Activated CD4-positive, alpha-beta memory T cell treated with anti-CD3 and anti-CD28 coated beads for 36 hours (primary cell): ENCODE results near the gene NDUFAF4. TPM values are rescaled to one million over a fixed set of nuclear protein-coding genes. Genes with fewer than 3 reads are reported as not detected.

Experiments used
- CTCF ChIA-PET: fragments of 350-600 bp; sonication (Branson Sonifier 250); formaldehyde crosslinking; loops from one replicate; lab custom pipeline; 2021; ENCODE audit warnings: antibody characterized with exemption, inconsistent platforms; lab: Charles Lee
- POLR2A ChIA-PET: fragments of 350-600 bp; sonication (Branson Sonifier 250); formaldehyde crosslinking; loops from one replicate; lab custom pipeline; 2021; ENCODE audit warnings: antibody characterized with exemption; lab: Charles Lee
- DNase-seq: peaks from one replicate; pipeline ENCODE4 v3.0.0-alpha.2; 2020
- H3K27ac Mint-ChIP-seq: one replicate; pipeline ENCODE4 v1.8.0; 2021; ENCODE audit warnings: mixed read lengths
- H3K27me3 Mint-ChIP-seq: one replicate; pipeline ENCODE4 v1.8.0; 2021; ENCODE audit warnings: mixed read lengths
- H3K36me3 Mint-ChIP-seq: one replicate; pipeline ENCODE4 v1.8.0; 2021; ENCODE audit warnings: mixed read lengths
- H3K4me1 Mint-ChIP-seq: one replicate; pipeline ENCODE4 v1.8.0; 2021; ENCODE audit warnings: low read depth, mixed read lengths
- H3K4me3 Mint-ChIP-seq: one replicate; pipeline ENCODE4 v1.8.0; 2021; ENCODE audit warnings: mild to moderate bottlenecking, mixed read lengths
- H3K9me3 Mint-ChIP-seq: one replicate; pipeline ENCODE4 v1.8.0; 2021; ENCODE audit warnings: mixed read lengths
- intact Hi-C: fragments of 100-400 bp; cut with micrococcal nuclease; formaldehyde crosslinking; loops from one replicate; pipeline ENCODE4 v1.15.1; 2023
- total RNA-seq, 2 experiments: library from RNA; stranded (reverse); gene quantifications; one replicate each; pipeline ENCODE4 v1.2.3, GENCODE V29; 2021

Gene NDUFAF4
- total RNA-seq, 2 experiments from 2014 or later: 56.3 to 59.9 TPM

- intact Hi-C loops: loop anchor here (2.0 to 10.0 kb wide), 3 partner anchors 14 to 1350 kb away; partner anchors contain the start of gene MANEA
- DNase-seq: no peak
- peak overlapping the region; percentile 92 for H3K4me3 Mint-ChIP-seq
- no peak overlapping the region for H3K27ac Mint-ChIP-seq
- POLR2A ChIA-PET: interaction anchor here (0.6 to 1.3 kb wide), 5 partner anchors 10 to 89 kb away, joined by 3 to 7 read pairs (median 4); no protein-coding TSS in a partner anchor
- H3K4me1 Mint-ChIP-seq: peaks cover 37% of the 10 kb centered on the region
- no peaks in the 10 kb centered on the region for H3K9me3 Mint-ChIP-seq
- CTCF ChIA-PET: interaction anchor here (1.3 to 1.8 kb wide), 4 partner anchors 17 to 28 kb away, joined by 3 to 8 read pairs (median 5); partner anchors contain the start of gene NDUFAF4
- no peaks in the 10 kb centered on the region for H3K27me3 Mint-ChIP-seq
- H3K36me3 Mint-ChIP-seq: no peaks in the 10 kb centered on the region
Measured at GRCh38 chr6:96925290-96925687, 27.6 kb upstream of the NDUFAF4 start.

GRCh38 chr6:96923871-96924493 lies 26.3 kb upstream of the NDUFAF4 start:
- ChIA-PET CTCF (interaction anchor here (0.9 to 1.3 kb wide), 4 partner anchors 9 to 26 kb away, joined by 3 to 8 read pairs (median 4); partner anchors contain the start of gene NDUFAF4), POLR2A (interaction anchor here (1.3 kb wide), 2 partner anchors 17 to 27 kb away, joined by 4 to 7 read pairs; no protein-coding TSS in a partner anchor)
- DNase-seq: no peak
- intact Hi-C loops: loop anchor here (1.0 to 10.0 kb wide), 9 partner anchors 10 to 1349 kb away; partner anchors contain the start of genes GPR63, MANEA, NDUFAF4 and UFL1
- Mint-ChIP-seq H3K4me3 (peak overlapping the region; percentile 77), H3K27me3 (no peaks in the 10 kb centered on the region), H3K36me3 (no peaks in the 10 kb centered on the region), H3K4me1 (peaks cover 37% of the 10 kb centered on the region), H3K9me3 (no peaks in the 10 kb centered on the region), H3K27ac (peak overlapping the region; percentile 77)

- peak overlapping the region; percentile 77 for H3K4me3 Mint-ChIP-seq
- H3K4me1 Mint-ChIP-seq: peaks cover 37% of the 10 kb centered on the region
- no peak for DNase-seq
- CTCF ChIA-PET: no interaction called here
- H3K36me3 Mint-ChIP-seq: no peaks in the 10 kb centered on the region
- intact Hi-C loops: loop anchor here (10.0 kb wide), 1 partner anchor 1349 kb away; the partner anchor contains the start of gene MANEA
- no peaks in the 10 kb centered on the region for H3K9me3 Mint-ChIP-seq
- H3K27ac Mint-ChIP-seq: no peak overlapping the region
- H3K27me3 Mint-ChIP-seq: no peaks in the 10 kb centered on the region
- POLR2A ChIA-PET: interaction anchor here (1.1 to 3.5 kb wide), 2 partner anchors 10 to 16 kb away, joined by 5 to 29 read pairs; no protein-coding TSS in a partner anchor
Measured at GRCh38 chr6:96923400-96923799, 25.7 kb upstream of the NDUFAF4 start.

GRCh38 chr6:96917098-96917497 lies 19.4 kb upstream of the NDUFAF4 start:
- ChIA-PET CTCF (interaction anchor here (0.6 kb wide), 1 partner anchor 733 kb away, joined by 3 read pairs; no protein-coding TSS in a partner anchor), POLR2A (no interaction called here)
- Mint-ChIP-seq H3K27ac (no peak overlapping the region), H3K9me3 (no peaks in the 10 kb centered on the region), H3K27me3 (peaks cover 14% of the 10 kb centered on the region), H3K4me1 (peaks cover 11% of the 10 kb centered on the region), H3K36me3 (no peaks in the 10 kb centered on the region), H3K4me3 (no peak overlapping the region)
- intact Hi-C loops: no loop called here
- DNase-seq: no peak

- ChIA-PET POLR2A (interaction anchor here (1.1 kb wide), 1 partner anchor 9 kb away, joined by 5 read pairs; no protein-coding TSS in a partner anchor), CTCF (no interaction called here)
- Mint-ChIP-seq H3K36me3 (no peaks in the 10 kb centered on the region), H3K4me1 (peaks cover 4% of the 10 kb centered on the region), H3K4me3 (no peak overlapping the region), H3K27me3 (peaks cover 34% of the 10 kb centered on the region), H3K9me3 (no peaks in the 10 kb centered on the region), H3K27ac (no peak overlapping the region)
- DNase-seq: no peak
- intact Hi-C loops: loop anchor here (1.0 kb wide), 1 partner anchor 11 kb away; the partner anchor contains the start of gene KLHL32
Measured at GRCh38 chr6:96913621-96914020, 15.9 kb upstream of the NDUFAF4 start.

- POLR2A ChIA-PET: no interaction called here
- no peak overlapping the region for H3K27ac Mint-ChIP-seq
- DNase-seq: no peak
- peaks cover 16% of the 10 kb centered on the region for H3K4me1 Mint-ChIP-seq
- no peaks in the 10 kb centered on the region for H3K36me3 Mint-ChIP-seq
- H3K27me3 Mint-ChIP-seq: peaks cover 37% of the 10 kb centered on the region
- H3K4me3 Mint-ChIP-seq: no peak overlapping the region
- CTCF ChIA-PET: no interaction called here
- no peaks in the 10 kb centered on the region for H3K9me3 Mint-ChIP-seq
- intact Hi-C loops: no loop called here
Measured at GRCh38 chr6:96911751-96912150, 14.1 kb upstream of the NDUFAF4 start.

- intact Hi-C loops: no loop called here
Measured at GRCh38 chr6:96911171-96911570, 13.5 kb upstream of the NDUFAF4 start.

GRCh38 chr6:96909811-96910210 lies 12.1 kb upstream of the NDUFAF4 start:
- CTCF ChIA-PET: interaction anchor here (4.7 kb wide), 1 partner anchor 11 kb away, joined by 28 read pairs; the partner anchor contains the start of gene NDUFAF4
- Mint-ChIP-seq H3K4me3 (no peak overlapping the region), H3K4me1 (peaks cover 26% of the 10 kb centered on the region), H3K36me3 (no peaks in the 10 kb centered on the region), H3K27me3 (peaks cover 35% of the 10 kb centered on the region), H3K9me3 (no peaks in the 10 kb centered on the region), H3K27ac (no peak overlapping the region)
- no peak for DNase-seq
- POLR2A ChIA-PET: no interaction called here
- intact Hi-C loops: loop anchor here (5.0 kb wide), 2 partner anchors 372 to 443 kb away; partner anchors contain the start of gene MMS22L

More at GRCh38 chr6:96911171-96911570, 13.5 kb upstream of the NDUFAF4 start:
- H3K4me1 Mint-ChIP-seq: peaks cover 22% of the 10 kb centered on the region
- H3K9me3 Mint-ChIP-seq: no peaks in the 10 kb centered on the region
- H3K27ac Mint-ChIP-seq: no peak overlapping the region
- ChIA-PET CTCF (no interaction called here), POLR2A (no interaction called here)
- H3K27me3 Mint-ChIP-seq: peaks cover 37% of the 10 kb centered on the region
- no peak for DNase-seq
- H3K36me3 Mint-ChIP-seq: no peaks in the 10 kb centered on the region
- no peak overlapping the region for H3K4me3 Mint-ChIP-seq

GRCh38 chr6:96907498-96907897 lies 9.8 kb upstream of the NDUFAF4 start:
- H3K9me3 Mint-ChIP-seq: no peaks in the 10 kb centered on the region
- H3K4me1 Mint-ChIP-seq: peaks cover 26% of the 10 kb centered on the region
- DNase-seq: peak; percentile 75
- H3K27me3 Mint-ChIP-seq: peaks cover 34% of the 10 kb centered on the region
- CTCF ChIA-PET: interaction anchor here (0.6 to 4.7 kb wide), 9 partner anchors 8 to 291 kb away, joined by 3 to 28 read pairs (median 5); partner anchors contain the start of genes KLHL32 and NDUFAF4
- POLR2A ChIA-PET: interaction anchor here (0.9 to 3.0 kb wide), 4 partner anchors 10 to 385 kb away, joined by 4 to 29 read pairs (median 15); partner anchors contain the start of genes KLHL32 and NDUFAF4
- H3K36me3 Mint-ChIP-seq: no peaks in the 10 kb centered on the region
- H3K4me3 Mint-ChIP-seq: no peak overlapping the region
- peak overlapping the region; percentile 21 for H3K27ac Mint-ChIP-seq
- intact Hi-C loops: loop anchor here (1.0 to 5.0 kb wide), 8 partner anchors 10 to 440 kb away; partner anchors contain the start of genes KLHL32, MMS22L and NDUFAF4

- Mint-ChIP-seq H3K27me3 (peaks cover 17% of the 10 kb centered on the region), H3K9me3 (no peaks in the 10 kb centered on the region), H3K4me3 (no peak overlapping the region), H3K27ac (no peak overlapping the region), H3K4me1 (peaks cover 18% of the 10 kb centered on the region), H3K36me3 (peaks cover 7% of the 10 kb centered on the region)
- no peak for DNase-seq
- intact Hi-C loops: no loop called here
- ChIA-PET CTCF (no interaction called here), POLR2A (no interaction called here)
Measured at GRCh38 chr6:96900873-96901272, 3.2 kb upstream of the NDUFAF4 start.

GRCh38 chr6:96899451-96899998 lies 1.8 kb upstream of the NDUFAF4 start:
- POLR2A ChIA-PET: interaction anchor here (3.1 kb wide), 1 partner anchor 8 kb away, joined by 23 read pairs; no protein-coding TSS in a partner anchor
- Mint-ChIP-seq H3K4me3 (no peak overlapping the region), H3K9me3 (no peaks in the 10 kb centered on the region), H3K4me1 (peaks cover 23% of the 10 kb centered on the region), H3K27me3 (peaks cover 14% of the 10 kb centered on the region), H3K36me3 (peaks cover 12% of the 10 kb centered on the region), H3K27ac (no peak overlapping the region)
- DNase-seq: no peak
- intact Hi-C loops: loop anchor here (1.0 to 5.0 kb wide), 4 partner anchors 155 to 1322 kb away; partner anchors contain the start of gene MANEA
- CTCF ChIA-PET: interaction anchor here (0.8 to 3.1 kb wide), 5 partner anchors 8 to 160 kb away, joined by 3 to 28 read pairs (median 4); no protein-coding TSS in a partner anchor
